GM12878 (cell line): ENCODE data around the gene HAVCR1. TPM values are rescaled to one million over a fixed set of nuclear protein-coding genes. Genes with fewer than 3 reads are reported as not detected.
"Not testable (repeated sequence)": the region's sequence is repeated elsewhere in the genome, so short reads cannot be mapped to it uniquely, and the experiment has no call there.

Source experiments
- ATAC-seq: fragments of 200-7000 bp; cut with Tn5 transposase; 3 replicates; pipeline ENCODE4 v1.9.1; 2020; ENCODE audit warnings: mild to moderate bottlenecking, moderate library complexity
- BruUV-seq: library from RNA; stranded (reverse); fragments of 400-500 nt; replicated peaks from 2 replicates; lab custom pipeline; 2021; lab: Mats Ljungman, UMichigan
- CTCF ChIA-PET: fragments of 300-600 bp; sonication (Branson Sonifier 250); formaldehyde crosslinking; extraction: SDS; loops from one replicate; lab custom pipeline; 2021; ENCODE audit warnings: inconsistent platforms; lab: Yijun Ruan, JAX
- POLR2A ChIA-PET: fragments of 350-600 bp; formaldehyde crosslinking; extraction: SDS; loops from one replicate; lab custom pipeline; 2021; ENCODE audit warnings: inconsistent platforms; lab: Charles Lee
- RAD21 ChIA-PET: fragments of 300-600 bp; sonication (Branson Sonifier 250); formaldehyde crosslinking; loops from one replicate; lab custom pipeline; 2023; ENCODE audit warnings: antibody characterized with exemption; ENCODE audit not compliant: unreplicated experiment; lab: Charles Lee
- SMC1A ChIA-PET: fragments of 300-600 bp; sonication (Branson Sonifier 250); formaldehyde crosslinking; loops from one replicate; lab custom pipeline; 2023; ENCODE audit not compliant: unreplicated experiment, uncharacterized antibody; lab: Charles Lee
- DNase-seq: peaks from one replicate; pipeline ENCODE4 v3.0.0-alpha.2; 2011; ENCODE audit warnings: low read depth, low spot score
- FAIRE-seq: peaks from 3 replicates; lab custom pipeline; 2011; peaks lifted over from hg19 to GRCh38; lab: Jason Lieb, UNC
- H2AFZ ChIP-seq: 2 replicates; pipeline ENCODE4 v1.6.0; 2011; ENCODE audit warnings: low read depth, low read length, control low read depth; ENCODE audit not compliant: control insufficient read depth
- H3K27ac ChIP-seq: 2 replicates; pipeline ENCODE4 v1.5.1; 2011; ENCODE audit warnings: control low read depth; ENCODE audit not compliant: control insufficient read depth, insufficient read depth
- H3K27me3 ChIP-seq, 2 experiments: replicated peaks in 1 of 2; 2 replicates each; pipeline versions ENCODE4 v1.6.0 to v1.6.1; 2011; ENCODE audit warnings: low read length in 1 of 2; ENCODE audit not compliant: control insufficient read depth in 2 of 2, insufficient read depth in 2 of 2
- H3K36me3 ChIP-seq, 2 experiments: 2 replicates each; pipeline ENCODE4 v1.5.1; 2011; ENCODE audit warnings: low read length in 1 of 2; ENCODE audit not compliant: control insufficient read depth in 2 of 2, insufficient read depth in 2 of 2
- H3K4me1 ChIP-seq: 2 replicates; pipeline ENCODE4 v1.6.1; 2011; ENCODE audit warnings: mild to moderate bottlenecking, low read length, moderate library complexity, mixed read lengths; ENCODE audit not compliant: control insufficient read depth, insufficient read depth
- H3K4me2 ChIP-seq: 2 replicates; pipeline ENCODE4 v1.6.0; 2011; ENCODE audit warnings: control low read depth; ENCODE audit not compliant: control insufficient read depth, insufficient read depth
- H3K4me3 ChIP-seq: fragments of 200-600 bp; sonication (generic); 2 replicates; pipeline ENCODE4 v1.5.1; 2016
- H3K79me2 ChIP-seq: 2 replicates; pipeline ENCODE4 v1.6.0; 2011; ENCODE audit warnings: low read length; ENCODE audit not compliant: control insufficient read depth, insufficient read depth
- H3K9ac ChIP-seq: 2 replicates; pipeline ENCODE4 v1.8.0; 2011; ENCODE audit warnings: low read length, control low read depth, mixed read lengths; ENCODE audit not compliant: control insufficient read depth, insufficient read depth
- H3K9me3 ChIP-seq: replicated peaks from 3 replicates; pipeline ENCODE4 v1.5.1; 2011; ENCODE audit warnings: mild to moderate bottlenecking, low read length; ENCODE audit not compliant: control insufficient read depth, insufficient read depth
- H4K20me1 ChIP-seq: 2 replicates; pipeline ENCODE4 v1.6.0; 2011; ENCODE audit not compliant: control insufficient read depth, insufficient read depth
- DPF2 ChIP-seq: fragments of 450-650 bp; IDR thresholded peaks from 2 replicates; pipeline ENCODE4 v1.6.1; 2017; ENCODE audit warnings: mild to moderate bottlenecking
- ESRRA ChIP-seq: IDR thresholded peaks from 2 replicates; pipeline ENCODE4 v1.6.1; 2012; ENCODE audit warnings: mild to moderate bottlenecking, low read length, improper control_type of control experiment
- ETV6 ChIP-seq, 2 experiments: fragments of 450-650 bp in 1 of 2; IDR thresholded peaks in 1 of 2; conservative IDR thresholded peaks in 1 of 2; 2 replicates each; pipeline ENCODE4 v1.6.1; 2014; ENCODE audit warnings: antibody characterized with exemption in 1 of 2, borderline replicate concordance in 1 of 2, low read depth in 1 of 2, mild to moderate bottlenecking in 1 of 2, moderate library complexity in 1 of 2
- KAT2A ChIP-seq: conservative IDR thresholded peaks from 2 replicates; pipeline ENCODE4 v1.6.1; 2011; ENCODE audit warnings: low read depth, low read length; ENCODE audit not compliant: control insufficient read depth
- RELB ChIP-seq: fragments of 450-650 bp; IDR thresholded peaks from 2 replicates; pipeline ENCODE4 v1.6.1; 2017; ENCODE audit warnings: low read depth, mild to moderate bottlenecking, moderate library complexity
- SMAD5 ChIP-seq: IDR thresholded peaks from 2 replicates; pipeline ENCODE4 v1.6.1; 2016; ENCODE audit warnings: antibody characterized with exemption, low read depth
- STAT3 ChIP-seq: IDR thresholded peaks from 2 replicates; pipeline ENCODE4 v1.6.1; 2011; ENCODE audit warnings: low read depth, low read length, improper control_type of control experiment
- SUPT20H ChIP-seq: IDR thresholded peaks from 2 replicates; pipeline ENCODE4 v1.6.1; 2011; ENCODE audit warnings: low read depth, mild to moderate bottlenecking, low read length, moderate library complexity, borderline replicate concordance; ENCODE audit not compliant: control insufficient read depth
- ZBTB4 ChIP-seq: fragments of 450-650 bp; formaldehyde crosslinking; IDR thresholded peaks from 2 replicates; pipeline ENCODE4 v1.4.0; 2022; ENCODE audit warnings: mild to moderate bottlenecking, moderate library complexity
- ZSCAN29 ChIP-seq: fragments of 450-650 bp; IDR thresholded peaks from 2 replicates; pipeline ENCODE4 v1.6.1; 2017; ENCODE audit warnings: mild to moderate bottlenecking, moderate library complexity
- WGBS: methylation state at CpG from one replicate; pipeline ENCODE4 v1.1.6; 2016; ENCODE audit warnings: low lambda C conversion rate; ENCODE audit not compliant: insufficient replicate concordance, insufficient coverage; ENCODE audit errors: missing lambda C conversion rate; 5-methylcytosine and 5-hydroxymethylcytosine counted together
- in situ Hi-C: fragments of 300-500 bp; cut with MboI; formaldehyde crosslinking; loops from 9 replicates; pipeline ENCODE4 v1.14.3; 2018; ENCODE audit warnings: mixed read lengths
- intact Hi-C: fragments of 100-400 bp; cut with micrococcal nuclease; formaldehyde crosslinking; loops from one replicate; pipeline ENCODE4 v1.14.2; 2022; ENCODE audit not compliant: unreplicated experiment
- polyA plus RNA-seq, 11 experiments: library from polyadenylated mRNA; depleted of rRNA in 4 of 11; unstranded in 6 of 11; stranded (reverse) in 5 of 11; fragments of >200 nt; fragmentation: Nextera tagmentation in 4 of 11; fragmentation: Illumina TruSeq in 1 of 11; extraction: Ambion mirVana in 4 of 11; extraction: Trizol in 1 of 11; gene quantifications; 1 replicate in 1 of 11; 2 replicates in 10 of 11; pipeline versions ENCODE4 v1.2.1 to v1.2.3, GENCODE V29; 2011 to 2016; ENCODE audit warnings: inconsistent platforms in 2 of 11, missing spikeins in 2 of 11, low read depth in 1 of 11
- total RNA-seq, 4 experiments: library from RNA; depleted of rRNA in 3 of 4; stranded (reverse); fragments of >200 nt in 3 of 4; fragmentation: Illumina TruSeq in 1 of 4; extraction: Trizol in 1 of 4; gene quantifications; 2 replicates each; pipeline versions ENCODE4 v1.2.1 to v1.2.3, GENCODE V29; 2013 to 2021
- TF ChIP-seq, protein P1 (sequence below): IDR thresholded peaks from 2 replicates; pipeline ENCODE4 v1.6.1; 2012; ENCODE audit warnings: low read depth, low read length, improper control_type of control experiment

HAVCR1 gene
- total and polyA plus RNA-seq, 10 of the 15 experiments (the other 5 are each of a cell fraction or from before 2014, with no cell fraction given): 0.08 to 0.45 TPM; not detected in 8

DNA sequence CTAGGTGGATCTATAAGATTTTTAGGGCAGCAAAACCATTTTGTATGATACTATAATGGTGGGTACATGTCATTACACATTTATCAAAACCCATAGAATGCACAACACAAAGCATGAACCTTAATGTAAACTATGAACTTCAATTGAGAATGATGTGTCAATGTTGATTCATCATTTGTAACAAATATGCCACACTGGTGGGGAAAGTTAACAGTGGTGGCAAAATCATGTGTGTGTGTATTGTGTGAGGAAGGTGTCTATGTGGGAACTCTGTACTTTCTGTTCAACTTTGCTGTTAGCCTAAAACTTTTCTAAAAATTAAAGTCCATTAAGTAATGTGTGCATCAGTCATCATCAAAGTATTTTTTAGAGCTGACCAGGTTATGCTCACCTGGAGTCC is 38.9 kb downstream of the HAVCR1 start (continued):
- TF ChIP-seq RELB (no peak), ETV6 (conservative IDR thresholded peaks at IDR 0.05 in 1 of 2, IDR thresholded peaks at IDR 0.05 in 1 of 2; ENCODE audit: borderline replicate concordance in 1 of 2, low read depth in 1 of 2) (no peak), SMAD5 (no peak), ZBTB4 (no peak), STAT3 (no peak), ESRRA (no peak), DPF2 (no peak), ZSCAN29 (no peak), KAT2A (no peak), SUPT20H (no peak)
- TF ChIP-seq, protein P1, sequence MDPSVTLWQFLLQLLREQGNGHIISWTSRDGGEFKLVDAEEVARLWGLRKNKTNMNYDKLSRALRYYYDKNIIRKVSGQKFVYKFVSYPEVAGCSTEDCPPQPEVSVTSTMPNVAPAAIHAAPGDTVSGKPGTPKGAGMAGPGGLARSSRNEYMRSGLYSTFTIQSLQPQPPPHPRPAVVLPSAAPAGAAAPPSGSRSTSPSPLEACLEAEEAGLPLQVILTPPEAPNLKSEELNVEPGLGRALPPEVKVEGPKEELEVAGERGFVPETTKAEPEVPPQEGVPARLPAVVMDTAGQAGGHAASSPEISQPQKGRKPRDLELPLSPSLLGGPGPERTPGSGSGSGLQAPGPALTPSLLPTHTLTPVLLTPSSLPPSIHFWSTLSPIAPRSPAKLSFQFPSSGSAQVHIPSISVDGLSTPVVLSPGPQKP: no peak

DNA sequence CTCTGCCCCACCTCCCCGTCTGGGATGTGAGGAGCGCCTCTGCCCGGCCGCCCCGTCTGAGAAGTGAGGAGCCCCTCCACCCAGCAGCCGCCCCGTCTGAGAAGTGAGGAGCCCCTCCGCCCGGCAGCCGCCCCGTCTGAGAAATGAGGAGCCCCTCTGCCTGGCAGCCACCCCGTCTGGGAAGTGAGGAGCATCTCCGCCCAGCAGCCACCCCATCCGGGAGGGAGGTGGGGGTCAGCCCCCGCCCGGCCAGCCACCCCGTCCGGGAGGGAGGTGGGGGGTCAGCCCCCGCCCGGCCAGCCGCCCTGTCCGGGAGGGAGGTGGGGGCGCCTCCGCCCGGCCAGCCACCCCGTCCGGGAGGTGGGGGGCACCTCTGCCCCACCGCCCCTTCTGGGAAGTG is 44.8 kb downstream of the HAVCR1 start:
- in situ Hi-C loops, intact Hi-C loops, H3K79me2 ChIP-seq, H2AFZ ChIP-seq, H3K4me3 ChIP-seq, CTCF ChIA-PET, H3K4me2 ChIP-seq, H3K9me3 ChIP-seq, ATAC-seq, H3K9ac ChIP-seq, H3K27ac ChIP-seq, SMC1A ChIA-PET, FAIRE-seq, H3K4me1 ChIP-seq, H3K36me3 ChIP-seq, H3K27me3 ChIP-seq, RAD21 ChIA-PET, H4K20me1 ChIP-seq, POLR2A ChIA-PET, BruUV-seq, DNase-seq: not testable (repeated sequence)
- WGBS: 53% methylated on average over 3 of the region's 28 CpGs
